Measurements from ENCODE around the gene SPHKAP. TPM values are rescaled to one million over a fixed set of nuclear protein-coding genes. Genes with fewer than 3 reads are reported as not detected.
"Not testable (repeated sequence)": the region's sequence is repeated elsewhere in the genome, so short reads cannot be mapped to it uniquely, and the experiment has no call there.

SPHKAP gene
- total RNA-seq = not detected

DNA sequence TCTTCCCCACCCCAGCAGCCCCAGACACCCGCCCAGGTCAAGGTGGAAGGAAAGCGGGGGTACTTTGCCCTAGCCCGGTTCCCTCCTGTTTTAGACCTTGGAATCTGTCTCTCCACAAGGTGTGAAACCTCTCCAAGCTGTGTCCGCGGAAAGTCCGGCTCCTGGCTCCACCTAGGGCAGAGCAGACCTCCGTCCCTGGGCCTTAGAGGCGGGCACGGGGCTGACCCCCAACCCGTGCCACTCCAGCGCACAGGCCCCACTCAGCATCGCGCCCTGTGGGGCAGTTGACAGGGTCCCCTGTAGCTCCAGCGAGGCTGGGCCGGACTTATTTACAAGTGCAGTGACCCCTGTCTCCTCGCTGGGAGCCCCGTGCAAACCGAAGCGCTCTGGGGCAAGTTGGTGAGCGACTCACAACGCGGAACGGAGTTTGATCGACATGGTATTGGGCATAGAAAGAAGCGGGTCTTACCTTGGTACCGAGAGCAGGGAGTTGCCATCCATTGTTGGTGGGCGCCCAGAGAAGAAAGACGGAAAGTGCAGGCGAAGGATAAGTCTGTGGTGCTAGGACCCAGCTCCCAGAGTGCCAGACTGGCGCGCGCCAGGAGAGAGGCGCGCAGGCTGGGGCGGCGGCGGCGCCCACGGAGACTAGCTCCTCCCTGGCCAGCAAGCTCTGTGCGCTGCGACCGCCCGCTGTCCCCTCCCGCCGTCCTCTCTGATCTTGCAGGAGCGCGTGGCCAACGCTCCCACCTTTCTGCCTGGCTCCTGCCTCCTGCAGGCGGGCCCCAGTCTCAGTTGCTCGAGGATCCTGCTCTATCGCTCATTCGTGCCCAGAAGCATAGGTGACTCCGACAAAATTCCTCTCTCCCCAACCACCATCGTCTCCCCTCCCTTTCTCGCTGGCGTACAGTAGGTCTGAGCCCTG, at the start of gene SPHKAP:
SPHKAP (minus strand) TSS at position 590 of the 922 bp plus-strand sequence; CDS start at position 501, 89 bp downstream.
- H3K4me3 Mint-ChIP-seq = no peak within 1 kb of the TSS
- peaks cover 5 to 10% of the 10 kb centered on the region in 2 donors for H3K9me3 Mint-ChIP-seq

DNA sequence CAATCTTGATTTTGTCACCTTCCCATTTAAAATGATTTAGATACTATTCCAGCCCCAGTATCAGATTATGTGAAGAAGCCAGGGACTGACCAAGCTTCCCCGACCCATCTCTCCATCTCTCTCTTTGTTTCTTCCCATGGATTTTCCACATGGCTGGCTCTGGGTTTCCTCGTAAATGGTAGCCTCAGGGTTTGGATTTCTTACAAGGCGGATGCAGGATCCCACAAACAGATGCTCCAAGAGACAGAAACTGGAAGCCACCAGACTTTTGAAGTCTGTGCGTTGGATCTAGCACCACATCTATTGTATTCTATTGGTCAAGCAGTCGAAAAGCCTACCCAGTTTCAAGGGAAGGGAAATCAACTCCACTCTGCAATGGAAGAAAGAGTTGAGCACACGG, 46.0 kb upstream of the SPHKAP start:
- Mint-ChIP-seq H3K27ac (no peak overlapping the region), H3K9me3 (peaks cover 1 to 2% of the 10 kb centered on the region in 2 donors), H3K4me1 (ENCODE audit: low read depth) (no peaks in the 10 kb centered on the region), H3K27me3 (ENCODE audit: low read depth) (no peaks in the 10 kb centered on the region), H3K36me3 (ENCODE audit: insufficient read depth in 2 of 2) (peaks cover 0 to 1% of the 10 kb centered on the region in 2 donors), H3K4me3 (no peak overlapping the region)
- DNase-seq = no peak
- ATAC-seq (replicated peaks in 1 of 2) = no peak

More for the DNA sequence above, at the start of gene SPHKAP:
- peaks cover 3 to 12% of the 10 kb centered on the region in 2 donors for H3K36me3 Mint-ChIP-seq (ENCODE audit: insufficient read depth in 2 of 2)
- ATAC-seq (replicated peaks in 1 of 2) (no peak), DNase-seq (no peak)
- H3K4me1 Mint-ChIP-seq (ENCODE audit: low read depth) = no peaks in the 10 kb centered on the region
- H3K27ac Mint-ChIP-seq = no peak within 1 kb of the TSS
- peaks cover 14% of the 10 kb centered on the region for H3K27me3 Mint-ChIP-seq (ENCODE audit: low read depth)

DNA sequence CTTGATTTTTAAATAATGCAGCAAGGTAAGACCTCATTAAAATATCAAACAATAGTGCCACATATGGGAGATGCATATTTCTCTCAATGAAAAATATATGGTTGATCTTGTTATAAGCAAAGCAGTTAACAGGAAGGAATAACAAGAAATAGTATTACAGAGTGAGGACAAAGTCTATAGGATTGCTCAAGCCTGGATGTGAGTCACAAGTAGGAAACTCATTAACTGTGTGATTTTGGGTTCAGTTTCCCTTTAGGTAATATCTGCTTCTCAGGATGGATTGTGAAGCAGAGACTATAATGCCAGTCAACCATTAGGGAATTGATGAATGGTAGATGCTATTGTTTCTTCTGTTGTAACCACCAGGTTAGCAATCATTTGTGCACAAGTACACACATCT, 42.9 kb upstream of the SPHKAP start:
- ATAC-seq (replicated peaks in 1 of 2) (no peak), DNase-seq (no peak)
- H3K27ac Mint-ChIP-seq = no peak overlapping the region
- no peaks in the 10 kb centered on the region for H3K27me3 Mint-ChIP-seq (ENCODE audit: low read depth)
- peaks cover 0 to 1% of the 10 kb centered on the region in 2 donors for H3K36me3 Mint-ChIP-seq (ENCODE audit: insufficient read depth in 2 of 2)
- H3K9me3 Mint-ChIP-seq = peaks cover 0 to 1% of the 10 kb centered on the region in 2 donors
- H3K4me3 Mint-ChIP-seq = no peak overlapping the region
- no peaks in the 10 kb centered on the region for H3K4me1 Mint-ChIP-seq (ENCODE audit: low read depth)

- not testable (repeated sequence) for H3K27ac Mint-ChIP-seq; H3K9me3 Mint-ChIP-seq; ATAC-seq (replicated peaks in 1 of 2); DNase-seq; H3K36me3 Mint-ChIP-seq (ENCODE audit: insufficient read depth in 2 of 2); H3K4me1 Mint-ChIP-seq (ENCODE audit: low read depth); H3K27me3 Mint-ChIP-seq (ENCODE audit: low read depth); H3K4me3 Mint-ChIP-seq
Observed at GRCh38 chr2:228218593-228218992, 37.1 kb upstream of the SPHKAP start.

DNA sequence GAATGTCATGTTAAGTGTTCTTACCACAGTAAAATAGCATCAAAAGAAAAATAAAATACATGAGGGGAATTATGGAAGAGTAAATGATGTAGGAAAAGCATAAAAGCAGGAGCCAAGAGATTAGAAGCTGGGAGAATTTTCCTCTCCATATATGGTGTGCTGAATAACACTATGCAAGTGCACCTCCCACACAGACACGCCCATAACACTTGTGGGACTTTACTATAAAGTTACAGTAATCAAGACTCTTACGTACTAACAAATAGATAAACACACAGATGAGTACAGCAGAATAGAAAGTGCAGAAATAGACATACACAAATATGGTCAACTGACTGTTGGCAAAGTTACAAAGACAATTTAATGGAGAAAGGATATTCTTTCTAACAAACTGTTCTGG, 16.0 kb upstream of the SPHKAP start:
- Mint-ChIP-seq H3K27ac (no peak overlapping the region), H3K27me3 (ENCODE audit: low read depth) (no peaks in the 10 kb centered on the region), H3K9me3 (peaks cover 8 to 13% of the 10 kb centered on the region in 2 donors), H3K36me3 (ENCODE audit: insufficient read depth in 2 of 2) (no peaks in the 10 kb centered on the region), H3K4me3 (no peak overlapping the region), H3K4me1 (ENCODE audit: low read depth) (no peaks in the 10 kb centered on the region)
- ATAC-seq (replicated peaks in 1 of 2) (no peak), DNase-seq (no peak)

GRCh38 chr2:228180181-228181097, 1.0 kb downstream of the SPHKAP start:
- Mint-ChIP-seq H3K27ac (no peak overlapping the region), H3K36me3 (ENCODE audit: insufficient read depth in 2 of 2) (peaks cover 3 to 10% of the 10 kb centered on the region in 2 donors), H3K4me1 (ENCODE audit: low read depth) (no peaks in the 10 kb centered on the region), H3K9me3 (peaks cover 5 to 9% of the 10 kb centered on the region in 2 donors), H3K4me3 (no peak overlapping the region), H3K27me3 (ENCODE audit: low read depth) (peaks cover 14% of the 10 kb centered on the region)
- ATAC-seq (replicated peaks in 1 of 2) (no peak), DNase-seq (no peak)

GRCh38 chr2:228167290-228167689, 14.2 kb downstream of the SPHKAP start:
- H3K9me3 Mint-ChIP-seq = no peaks in the 10 kb centered on the region
- H3K4me3 Mint-ChIP-seq = no peak overlapping the region
- ATAC-seq (replicated peaks in 1 of 2) = no peak
- H3K36me3 Mint-ChIP-seq (ENCODE audit: insufficient read depth in 2 of 2) = no peaks in the 10 kb centered on the region
- no peak overlapping the region for H3K27ac Mint-ChIP-seq
- H3K27me3 Mint-ChIP-seq (ENCODE audit: low read depth) = no peaks in the 10 kb centered on the region
- H3K4me1 Mint-ChIP-seq (ENCODE audit: low read depth) = no peaks in the 10 kb centered on the region
- DNase-seq = no peak

DNA sequence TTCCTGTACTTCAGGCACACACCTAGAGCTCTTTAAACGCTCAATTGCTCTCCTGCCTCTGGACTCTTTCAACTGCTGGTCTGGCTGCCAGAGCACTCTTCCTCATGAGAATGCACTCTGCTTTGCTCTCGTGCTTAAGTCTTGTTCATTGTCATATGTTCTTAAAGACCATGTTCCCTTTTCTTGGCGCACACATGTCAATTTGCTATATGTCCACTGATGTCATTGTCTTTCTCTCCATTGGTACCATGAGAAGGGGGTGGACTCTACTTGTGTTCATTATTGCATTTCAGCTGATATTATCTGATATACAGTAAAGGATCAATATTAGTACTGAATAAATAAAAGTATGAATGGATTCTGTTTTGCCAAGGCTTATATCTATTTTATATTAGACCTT, 16.8 kb downstream of the SPHKAP start:
- Mint-ChIP-seq H3K27ac (no peak overlapping the region), H3K4me3 (no peak overlapping the region), H3K36me3 (ENCODE audit: insufficient read depth in 2 of 2) (no peaks in the 10 kb centered on the region), H3K4me1 (ENCODE audit: low read depth) (no peaks in the 10 kb centered on the region), H3K9me3 (peaks cover 2 to 9% of the 10 kb centered on the region in 2 donors), H3K27me3 (ENCODE audit: low read depth) (no peaks in the 10 kb centered on the region)
- no peak for ATAC-seq (replicated peaks in 1 of 2)
- no peak for DNase-seq

DNA sequence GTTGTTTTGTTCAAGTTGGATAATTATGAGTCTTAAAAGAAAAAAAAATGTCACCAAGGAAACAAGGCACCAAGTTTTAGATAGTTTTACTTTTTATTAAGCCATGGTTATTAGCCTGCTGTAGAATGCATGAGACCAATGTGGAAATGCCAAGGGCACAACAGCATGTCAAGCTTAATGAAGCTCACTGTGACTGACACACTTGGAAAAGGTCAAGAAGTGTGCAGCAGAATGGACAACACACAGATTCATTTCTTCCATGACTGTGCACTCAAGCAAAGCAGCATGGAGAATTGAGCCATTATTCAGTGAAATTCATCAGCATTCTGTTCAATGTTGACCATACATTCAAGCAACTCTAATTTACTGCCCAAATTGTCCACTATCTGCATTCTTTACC, 23.6 kb downstream of the SPHKAP start:
- Mint-ChIP-seq H3K4me1 (ENCODE audit: low read depth) (no peaks in the 10 kb centered on the region), H3K4me3 (no peak overlapping the region), H3K36me3 (ENCODE audit: insufficient read depth in 2 of 2) (peaks cover 0 to 2% of the 10 kb centered on the region in 2 donors), H3K27ac (no peak overlapping the region), H3K9me3 (peaks cover 10 to 11% of the 10 kb centered on the region in 2 donors), H3K27me3 (ENCODE audit: low read depth) (no peaks in the 10 kb centered on the region)
- ATAC-seq (replicated peaks in 1 of 2) (no peak), DNase-seq (no peak)

- DNase-seq (no peak), ATAC-seq (replicated peaks in 1 of 2) (no peak)
- no peaks in the 10 kb centered on the region for H3K4me1 Mint-ChIP-seq (ENCODE audit: low read depth)
- H3K9me3 Mint-ChIP-seq = peaks cover 3 to 8% of the 10 kb centered on the region in 2 donors
- H3K36me3 Mint-ChIP-seq (ENCODE audit: insufficient read depth in 2 of 2) = no peaks in the 10 kb centered on the region
- H3K4me3 Mint-ChIP-seq = no peak overlapping the region
- no peaks in the 10 kb centered on the region for H3K27me3 Mint-ChIP-seq (ENCODE audit: low read depth)
- H3K27ac Mint-ChIP-seq = no peak overlapping the region
Observed at GRCh38 chr2:228144961-228145360, 36.5 kb downstream of the SPHKAP start.

DNA sequence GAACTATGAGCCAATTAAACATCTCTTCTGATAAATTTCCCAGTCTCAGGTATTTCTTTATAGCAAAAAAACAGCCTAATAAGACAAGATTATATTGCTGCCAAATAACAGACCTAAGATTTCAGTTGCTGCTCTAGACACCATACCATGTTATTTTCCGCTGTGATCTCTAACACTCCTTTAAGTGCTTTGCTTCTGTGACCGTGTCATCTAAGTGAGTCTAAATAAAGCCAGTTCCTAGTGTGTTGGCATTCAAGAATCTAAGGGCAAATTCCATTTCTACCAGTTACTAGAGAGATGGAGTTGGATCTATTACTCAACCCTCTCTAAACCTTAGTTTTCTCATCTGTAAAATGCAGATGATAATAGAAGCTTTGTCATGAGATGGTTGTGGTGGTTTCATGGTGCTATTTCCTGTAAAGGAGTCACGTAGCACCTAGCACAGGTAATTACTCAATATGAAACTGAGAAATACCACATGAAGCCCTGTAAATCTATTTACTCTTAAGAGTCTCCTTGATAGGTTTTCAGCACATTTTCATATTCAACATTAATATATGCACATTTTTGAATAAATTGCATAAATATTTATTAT, 40.5 kb downstream of the SPHKAP start:
- H3K27me3 Mint-ChIP-seq (ENCODE audit: low read depth) = no peaks in the 10 kb centered on the region
- H3K36me3 Mint-ChIP-seq (ENCODE audit: insufficient read depth in 2 of 2) = no peaks in the 10 kb centered on the region
- no peaks in the 10 kb centered on the region for H3K4me1 Mint-ChIP-seq (ENCODE audit: low read depth)
- H3K9me3 Mint-ChIP-seq = peaks cover 0 to 7% of the 10 kb centered on the region in 2 donors
- ATAC-seq (replicated peaks in 1 of 2) (peak; percentile 41 to 49), DNase-seq (no peak)
- H3K27ac Mint-ChIP-seq = no peak overlapping the region
- H3K4me3 Mint-ChIP-seq = no peak overlapping the region

DNA sequence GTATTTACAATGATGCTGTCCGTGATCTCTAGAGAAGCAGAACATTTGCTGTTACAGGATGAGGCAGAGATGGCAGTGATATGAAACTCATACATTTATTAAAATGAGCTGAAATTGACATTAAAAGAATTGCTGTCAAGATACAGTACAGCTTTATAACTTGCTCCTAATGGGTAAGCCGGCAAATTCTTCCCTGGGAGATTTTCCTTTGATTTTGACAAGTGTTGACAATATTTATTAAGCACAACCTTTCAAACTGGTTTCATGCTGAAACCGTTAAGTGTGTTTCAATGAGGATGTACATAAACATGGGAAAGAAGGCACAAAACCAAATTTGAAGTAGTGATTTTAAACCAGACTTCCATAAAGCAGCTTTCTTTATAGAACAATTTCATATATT, 45.5 kb downstream of the SPHKAP start:
- ATAC-seq (replicated peaks in 1 of 2) (no peak), DNase-seq (no peak)
- Mint-ChIP-seq H3K9me3 (peaks cover 0 to 4% of the 10 kb centered on the region in 2 donors), H3K27me3 (ENCODE audit: low read depth) (no peaks in the 10 kb centered on the region), H3K27ac (no peak overlapping the region), H3K4me3 (no peak overlapping the region), H3K4me1 (ENCODE audit: low read depth) (no peaks in the 10 kb centered on the region), H3K36me3 (ENCODE audit: insufficient read depth in 2 of 2) (no peaks in the 10 kb centered on the region)

GRCh38 chr2:228135300-228135699, 46.2 kb downstream of the SPHKAP start:
- no peak for DNase-seq
- Mint-ChIP-seq H3K4me1 (ENCODE audit: low read depth) (no peaks in the 10 kb centered on the region), H3K27me3 (ENCODE audit: low read depth) (no peaks in the 10 kb centered on the region), H3K9me3 (no peaks in the 10 kb centered on the region), H3K27ac (no peak overlapping the region), H3K36me3 (ENCODE audit: insufficient read depth in 2 of 2) (no peaks in the 10 kb centered on the region), H3K4me3 (no peak overlapping the region)
- no peak for ATAC-seq (replicated peaks in 1 of 2)

Measured in activated T-cell treated with anti-CD3 and anti-CD28 coated beads, Interleukin-2, amount 50 U/mL, for 72 hours (primary cell).